HL-60 (cell line): ENCODE data around the gene KLHL40.

ENCODE experiments used
- CTCF ChIP-seq: IDR thresholded peaks from one replicate; pipeline ENCODE4 v1.5.1; 2011; ENCODE audit warnings: low read length, control low read depth, inconsistent platforms; ENCODE audit not compliant: insufficient read depth
- GABPA ChIP-seq: IDR thresholded peaks from 2 replicates; pipeline ENCODE4 v1.6.1; 2012; ENCODE audit warnings: low read depth
- POLR2AphosphoS5 ChIP-seq: IDR thresholded peaks from 2 replicates; pipeline ENCODE4 v1.6.1; 2012; ENCODE audit warnings: low read depth
- REST ChIP-seq: IDR thresholded peaks from 2 replicates; pipeline ENCODE4 v1.6.1; 2012; ENCODE audit warnings: low read depth; ENCODE audit not compliant: insufficient replicate concordance

GRCh38 chr3:42688487-42689420 lies 3.4 kb downstream of the KLHL40 start:
- TF ChIP-seq GABPA (no peak), REST (no peak), CTCF (no peak), POLR2AphosphoS5 (no peak)
